ENCODE data around the gene CPT1B. TPM values are rescaled to one million over a fixed set of nuclear protein-coding genes. Genes with fewer than 3 reads are reported as not detected.
A peak's percentile ranks its signal among the peaks of the same experiment; 100 is the strongest.

The CPT1B gene
- total and polyA plus RNA-seq, 10 of the 15 experiments (the other 5 are each of a cell fraction or from before 2014, with no cell fraction given) = 3.5 to 54.0 (median 21.7) TPM

DNA sequence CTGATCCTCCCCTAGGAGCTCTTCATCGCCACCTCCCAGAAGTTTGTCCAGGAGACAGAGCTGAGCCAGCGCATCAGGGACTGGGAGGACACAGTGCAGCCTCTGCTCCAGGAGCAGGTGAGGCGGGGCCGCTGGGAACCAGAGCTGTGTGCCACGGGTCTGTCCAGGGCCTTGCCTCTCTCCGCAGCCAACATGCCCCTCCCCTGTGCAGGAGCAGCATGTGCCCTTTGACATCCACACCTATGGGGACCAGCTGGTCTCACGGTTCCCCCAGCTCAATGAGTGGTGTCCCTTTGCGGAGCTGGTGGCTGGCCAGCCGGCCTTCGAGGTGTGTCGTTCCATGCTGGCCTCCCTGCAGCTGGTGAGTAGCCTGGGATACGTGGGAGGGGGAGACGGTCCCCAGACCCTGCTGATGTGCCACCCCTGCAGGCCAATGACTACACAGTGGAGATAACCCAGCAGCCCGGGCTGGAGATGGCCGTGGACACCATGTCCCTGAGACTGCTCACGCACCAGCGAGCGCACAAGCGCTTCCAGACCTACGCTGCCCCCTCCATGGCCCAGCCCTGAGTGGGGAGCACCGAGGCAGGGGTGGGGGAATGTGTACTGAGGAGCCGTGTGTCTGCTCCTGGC is 55.3 kb downstream of the CPT1B start:
- no peak overlapping the region for H3K27ac ChIP-seq (ENCODE audit: control insufficient read depth, insufficient read depth)
- WGBS (ENCODE audit: insufficient coverage, insufficient replicate concordance, low lambda C conversion rate, missing lambda C conversion rate) = 87% methylated on average over 22 of the region's 22 CpGs
- no peaks in the 10 kb centered on the region for H4K20me1 ChIP-seq (ENCODE audit: control insufficient read depth, insufficient read depth)
- no peaks in the 10 kb centered on the region for H3K27me3 ChIP-seq (replicated peaks in 1 of 2; ENCODE audit: control insufficient read depth in 2 of 2, insufficient read depth in 2 of 2, low read length in 1 of 2)
- peaks cover 5 to 39% of the 10 kb centered on the region in 2 experiments; a peak in 3 of 4 replicates for H3K36me3 ChIP-seq (ENCODE audit: control insufficient read depth in 2 of 2, insufficient read depth in 2 of 2, low read length in 1 of 2)
- DNase-seq (ENCODE audit: low read depth, low spot score) = no peak
- ChIA-PET RAD21 (ENCODE audit: unreplicated experiment) (interaction anchor here (1.2 to 4.4 kb wide), 2 partner anchors 14 to 98 kb away, joined by 3 to 64 read pairs; partner anchors contain the start of genes LMF2 and NCAPH2), CTCF (interaction anchor here (1.5 kb wide), 1 partner anchor 14 kb away, joined by 4 read pairs; no protein-coding TSS in a partner anchor), POLR2A (interaction anchor here (4.9 kb wide), 1 partner anchor 13 kb away, joined by 84 read pairs; the partner anchor contains the start of genes LMF2 and NCAPH2), SMC1A (ENCODE audit: uncharacterized antibody, unreplicated experiment) (interaction anchor here (1.2 kb wide), 1 partner anchor 14 kb away, joined by 3 read pairs; no protein-coding TSS in a partner anchor)
- H3K9ac ChIP-seq (ENCODE audit: control insufficient read depth, insufficient read depth, low read length) = no peak overlapping the region
- no peaks in the 10 kb centered on the region for H3K9me3 ChIP-seq (replicated peaks; ENCODE audit: control insufficient read depth, insufficient read depth, low read length)
- H3K4me3 ChIP-seq = no peak overlapping the region
- in situ Hi-C loops (cut with MboI) = no loop called here
- intact Hi-C loops (cut with micrococcal nuclease; ENCODE audit: unreplicated experiment) = no loop called here
- peaks cover 29% of the 10 kb centered on the region for H3K79me2 ChIP-seq (ENCODE audit: control insufficient read depth, insufficient read depth, low read length)
- H2AFZ ChIP-seq (ENCODE audit: control insufficient read depth, low read depth, low read length) = no peak overlapping the region
- no peak for ATAC-seq
- peaks cover 4% of the 10 kb centered on the region for H3K4me1 ChIP-seq (ENCODE audit: control insufficient read depth, insufficient read depth, low read length)
- no TSS peak for BruUV-seq (replicated peaks)
- TF ChIP-seq LARP7 (IDR thresholded peaks at IDR 0.05) = no peak
- TF ChIP-seq KDM1A (IDR thresholded peaks at IDR 0.05; ENCODE audit: borderline replicate concordance) = no peak
- no peak for TF ChIP-seq BCL11A (IDR thresholded peaks at IDR 0.05; ENCODE audit: low read depth, low read length)
- TF ChIP-seq, protein P1, sequence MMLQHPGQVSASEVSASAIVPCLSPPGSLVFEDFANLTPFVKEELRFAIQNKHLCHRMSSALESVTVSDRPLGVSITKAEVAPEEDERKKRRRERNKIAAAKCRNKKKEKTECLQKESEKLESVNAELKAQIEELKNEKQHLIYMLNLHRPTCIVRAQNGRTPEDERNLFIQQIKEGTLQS (IDR thresholded peaks at IDR 0.05; ENCODE audit: borderline replicate concordance, extremely low read depth, low read depth, low read length) = no peak
- peak; percentile 48; the same call in 1 of the 2 replicates for TF ChIP-seq POLR2AphosphoS5 (IDR thresholded peaks at IDR 0.05; ENCODE audit: low read length)
- TF ChIP-seq, protein P2, sequence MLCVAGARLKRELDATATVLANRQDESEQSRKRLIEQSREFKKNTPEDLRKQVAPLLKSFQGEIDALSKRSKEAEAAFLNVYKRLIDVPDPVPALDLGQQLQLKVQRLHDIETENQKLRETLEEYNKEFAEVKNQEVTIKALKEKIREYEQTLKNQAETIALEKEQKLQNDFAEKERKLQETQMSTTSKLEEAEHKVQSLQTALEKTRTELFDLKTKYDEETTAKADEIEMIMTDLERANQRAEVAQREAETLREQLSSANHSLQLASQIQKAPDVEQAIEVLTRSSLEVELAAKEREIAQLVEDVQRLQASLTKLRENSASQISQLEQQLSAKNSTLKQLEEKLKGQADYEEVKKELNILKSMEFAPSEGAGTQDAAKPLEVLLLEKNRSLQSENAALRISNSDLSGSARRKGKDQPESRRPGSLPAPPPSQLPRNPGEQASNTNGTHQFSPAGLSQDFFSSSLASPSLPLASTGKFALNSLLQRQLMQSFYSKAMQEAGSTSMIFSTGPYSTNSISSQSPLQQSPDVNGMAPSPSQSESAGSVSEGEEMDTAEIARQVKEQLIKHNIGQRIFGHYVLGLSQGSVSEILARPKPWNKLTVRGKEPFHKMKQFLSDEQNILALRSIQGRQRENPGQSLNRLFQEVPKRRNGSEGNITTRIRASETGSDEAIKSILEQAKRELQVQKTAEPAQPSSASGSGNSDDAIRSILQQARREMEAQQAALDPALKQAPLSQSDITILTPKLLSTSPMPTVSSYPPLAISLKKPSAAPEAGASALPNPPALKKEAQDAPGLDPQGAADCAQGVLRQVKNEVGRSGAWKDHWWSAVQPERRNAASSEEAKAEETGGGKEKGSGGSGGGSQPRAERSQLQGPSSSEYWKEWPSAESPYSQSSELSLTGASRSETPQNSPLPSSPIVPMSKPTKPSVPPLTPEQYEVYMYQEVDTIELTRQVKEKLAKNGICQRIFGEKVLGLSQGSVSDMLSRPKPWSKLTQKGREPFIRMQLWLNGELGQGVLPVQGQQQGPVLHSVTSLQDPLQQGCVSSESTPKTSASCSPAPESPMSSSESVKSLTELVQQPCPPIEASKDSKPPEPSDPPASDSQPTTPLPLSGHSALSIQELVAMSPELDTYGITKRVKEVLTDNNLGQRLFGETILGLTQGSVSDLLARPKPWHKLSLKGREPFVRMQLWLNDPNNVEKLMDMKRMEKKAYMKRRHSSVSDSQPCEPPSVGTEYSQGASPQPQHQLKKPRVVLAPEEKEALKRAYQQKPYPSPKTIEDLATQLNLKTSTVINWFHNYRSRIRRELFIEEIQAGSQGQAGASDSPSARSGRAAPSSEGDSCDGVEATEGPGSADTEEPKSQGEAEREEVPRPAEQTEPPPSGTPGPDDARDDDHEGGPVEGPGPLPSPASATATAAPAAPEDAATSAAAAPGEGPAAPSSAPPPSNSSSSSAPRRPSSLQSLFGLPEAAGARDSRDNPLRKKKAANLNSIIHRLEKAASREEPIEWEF (IDR thresholded peaks at IDR 0.05; ENCODE audit: insufficient replicate concordance, low read depth, low read length) = no peak
- no peak overlapping the region for H3K4me2 ChIP-seq (ENCODE audit: control insufficient read depth, insufficient read depth)
- FAIRE-seq = no peak
